MM.1S (cell line): Measurements from ENCODE around the gene NDST4.

Source experiments
- DNase-seq: peaks from one replicate; pipeline ENCODE4 v3.0.0-alpha.2; 2015
- H2AFZ ChIP-seq: fragments of 300-600 bp; sonication (generic); 2 replicates; pipeline ENCODE4 v1.6.0; 2016; ENCODE audit warnings: antibody characterized with exemption, low read length
- H3F3A ChIP-seq: fragments of 300-600 bp; sonication (generic); 2 replicates; pipeline ENCODE4 v1.6.1; 2016; ENCODE audit warnings: mild to moderate bottlenecking, antibody characterized with exemption, low read length, moderate library complexity, mixed read lengths; ENCODE audit not compliant: insufficient read depth
- H3K27ac ChIP-seq: fragments of 300-600 bp; sonication (generic); 2 replicates; pipeline ENCODE4 v1.5.1; 2016; ENCODE audit warnings: mild to moderate bottlenecking, low read length
- H3K27me3 ChIP-seq: fragments of 300-600 bp; sonication (generic); replicated peaks from 2 replicates; pipeline ENCODE4 v1.6.0; 2016; ENCODE audit warnings: low read length; ENCODE audit not compliant: insufficient read depth
- H3K36me3 ChIP-seq: fragments of 300-600 bp; sonication (generic); replicated peaks from 2 replicates; pipeline ENCODE4 v1.6.1; 2016; ENCODE audit warnings: mild to moderate bottlenecking, low read length, mixed read lengths; ENCODE audit not compliant: insufficient read depth
- H3K4me1 ChIP-seq: fragments of 300-600 bp; sonication (generic); 2 replicates; pipeline ENCODE4 v1.6.1; 2016; ENCODE audit warnings: low read length, mixed read lengths
- H3K4me2 ChIP-seq: fragments of 300-600 bp; sonication (generic); 2 replicates; pipeline ENCODE4 v1.6.0; 2016; ENCODE audit warnings: low read depth, low read length
- H3K4me3 ChIP-seq: fragments of 300-600 bp; sonication (generic); 2 replicates; pipeline ENCODE4 v1.5.1; 2016; ENCODE audit warnings: low read length, mixed read lengths
- H3K79me2 ChIP-seq: fragments of 300-600 bp; sonication (generic); 2 replicates; pipeline ENCODE4 v1.6.1; 2016; ENCODE audit warnings: mixed run types, low read length, mixed read lengths
- H3K9ac ChIP-seq: fragments of 300-600 bp; sonication (generic); 2 replicates; pipeline ENCODE4 v1.6.1; 2016; ENCODE audit warnings: low read length, mixed read lengths
- H3K9me2 ChIP-seq: fragments of 300-600 bp; sonication (generic); replicated peaks from 2 replicates; pipeline ENCODE4 v1.6.1; 2016; ENCODE audit warnings: mild to moderate bottlenecking, low read length, mixed read lengths; ENCODE audit not compliant: insufficient read depth
- H3K9me3 ChIP-seq: fragments of 300-600 bp; sonication (generic); replicated peaks from 2 replicates; pipeline ENCODE4 v1.6.1; 2016; ENCODE audit warnings: mild to moderate bottlenecking, low read length, mixed read lengths; ENCODE audit not compliant: insufficient read depth
- H4K20me1 ChIP-seq: fragments of 300-600 bp; sonication (generic); 2 replicates; pipeline ENCODE4 v1.6.1; 2016; ENCODE audit warnings: mild to moderate bottlenecking, low read length, moderate library complexity, mixed read lengths; ENCODE audit not compliant: insufficient read depth
- CTCF ChIP-seq: fragments of 300-600 bp; sonication (generic); IDR thresholded peaks from 2 replicates; pipeline ENCODE4 v1.5.1; 2016; ENCODE audit warnings: antibody characterized with exemption, low read length, mixed read lengths
- EZH2 ChIP-seq: fragments of 300-600 bp; sonication (generic); optimal IDR thresholded peaks from 2 replicates; pipeline ENCODE3; 2017; ENCODE audit warnings: low read depth, mild to moderate bottlenecking, antibody characterized with exemption, low read length, mixed read lengths
- EZH2phosphoT487 ChIP-seq: fragments of 300-600 bp; sonication (generic); IDR thresholded peaks from 2 replicates; pipeline ENCODE4 v1.6.1; 2018; ENCODE audit warnings: antibody characterized with exemption, low read length

The NDST4 gene

DNA sequence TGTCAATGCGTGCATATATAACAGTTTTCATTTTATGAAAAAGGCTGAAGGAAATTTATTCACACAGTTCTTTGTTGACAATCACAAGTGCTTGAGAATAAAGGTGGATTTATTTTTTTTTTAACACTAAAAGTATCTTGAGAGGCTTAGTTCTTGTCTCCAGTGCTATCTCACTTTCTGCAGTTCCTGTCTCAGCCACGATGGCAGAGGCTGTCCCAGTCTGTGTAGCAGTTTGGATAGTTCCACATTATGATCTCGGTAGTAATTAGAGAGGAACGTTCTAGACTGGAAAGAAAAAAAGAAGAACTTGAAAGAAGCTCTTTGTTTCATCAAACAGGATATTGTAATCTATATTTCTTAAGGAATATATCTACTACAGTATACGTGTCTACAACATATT lies 285.8 kb downstream of the NDST4 start:
- H3K36me3 ChIP-seq = no peaks in the 10 kb centered on the region
- TF ChIP-seq CTCF (no peak), EZH2phosphoT487 (no peak), EZH2 (no peak)

GRCh38 chr4:114815760-114816159 lies 297.7 kb downstream of the NDST4 start:
- no peak for DNase-seq
- Histone ChIP-seq H3K36me3 (no peaks in the 10 kb centered on the region), H3K27ac (no peak overlapping the region), H3F3A (no peaks in the 10 kb centered on the region), H3K4me3 (no peak overlapping the region), H3K9me3 (no peaks in the 10 kb centered on the region), H3K79me2 (no peaks in the 10 kb centered on the region), H3K9ac (no peak overlapping the region), H3K4me1 (no peaks in the 10 kb centered on the region), H3K4me2 (no peak overlapping the region), H3K27me3 (no peaks in the 10 kb centered on the region), H4K20me1 (no peaks in the 10 kb centered on the region), H2AFZ (no peak overlapping the region), H3K9me2 (no peaks in the 10 kb centered on the region)
- TF ChIP-seq EZH2phosphoT487 = no peak
- TF ChIP-seq CTCF = no peak
- no peak for TF ChIP-seq EZH2

More for the DNA sequence above, 285.8 kb downstream of the NDST4 start:
- Histone ChIP-seq H3F3A (no peaks in the 10 kb centered on the region), H3K9me3 (no peaks in the 10 kb centered on the region), H3K79me2 (no peaks in the 10 kb centered on the region), H3K4me2 (no peak overlapping the region), H3K4me3 (no peak overlapping the region), H3K27me3 (no peaks in the 10 kb centered on the region), H3K9ac (no peak overlapping the region), H4K20me1 (no peaks in the 10 kb centered on the region), H3K4me1 (no peaks in the 10 kb centered on the region), H3K27ac (no peak overlapping the region), H2AFZ (no peak overlapping the region), H3K9me2 (no peaks in the 10 kb centered on the region)
- DNase-seq = no peak

DNA sequence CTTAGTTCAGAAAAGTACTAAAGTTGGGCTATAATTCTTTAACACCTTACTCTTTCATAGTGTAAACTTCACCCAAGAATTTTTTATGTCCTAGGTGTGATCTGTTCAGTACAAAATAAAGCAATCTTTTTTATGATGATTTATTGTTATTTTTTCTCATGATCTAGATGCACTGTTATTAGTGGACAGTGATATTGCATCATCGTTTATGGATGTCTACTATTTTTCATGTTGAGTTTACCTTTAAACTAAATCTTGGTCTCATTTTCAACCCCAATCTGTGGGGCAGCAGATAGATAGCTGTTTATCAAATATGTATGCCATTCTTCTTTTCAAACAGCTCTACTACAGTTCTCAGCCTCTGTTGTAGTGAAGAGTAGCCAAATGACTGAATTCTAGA lies 299.5 kb downstream of the NDST4 start:
- H3K9ac ChIP-seq = no peak overlapping the region
- TF ChIP-seq EZH2 = no peak
- TF ChIP-seq EZH2phosphoT487 = no peak
- TF ChIP-seq CTCF = no peak
- H3K36me3 ChIP-seq = no peaks in the 10 kb centered on the region
- no peaks in the 10 kb centered on the region for H3K9me2 ChIP-seq
- H3K4me2 ChIP-seq = no peak overlapping the region
- H3K27ac ChIP-seq = no peak overlapping the region
- no peak overlapping the region for H3K4me3 ChIP-seq
- DNase-seq = no peak
- no peaks in the 10 kb centered on the region for H4K20me1 ChIP-seq
- H2AFZ ChIP-seq = no peak overlapping the region
- H3F3A ChIP-seq = no peaks in the 10 kb centered on the region
- H3K27me3 ChIP-seq = no peaks in the 10 kb centered on the region
- no peaks in the 10 kb centered on the region for H3K9me3 ChIP-seq
- no peaks in the 10 kb centered on the region for H3K79me2 ChIP-seq
- H3K4me1 ChIP-seq = no peaks in the 10 kb centered on the region
